Psoas muscle (tissue), 8 donors: ENCODE measurements around the gene CYP4B1. TPM values are rescaled to one million over a fixed set of nuclear protein-coding genes. Genes with fewer than 3 reads are reported as not detected.
"Not testable (repeated sequence)": the region's sequence is repeated elsewhere in the genome, so short reads cannot be mapped to it uniquely, and the experiment has no call there.

Experiments
- ATAC-seq, 4 donors: fragments of 200-7000 bp; cut with Tn5 transposase; one replicate each; pipeline ENCODE4 v1.9.1; 2020; ENCODE audit warnings: moderate library complexity in 3 of 4, mild to moderate bottlenecking in 2 of 4
- DNase-seq, 2 donors: peaks; one replicate each; pipeline ENCODE4 v3.0.0-alpha.2; 2020
- H3K27ac ChIP-seq: fragments of 200-600 bp; one replicate; pipeline ENCODE4 v1.8.0; 2022
- H3K27me3 ChIP-seq, 3 donors: fragments of 200-600 bp in 1 of 3; one replicate each; pipeline versions ENCODE4 v1.6.1 to v1.8.0; 2013 to 2022; ENCODE audit warnings: low read length in 2 of 3, mild to moderate bottlenecking in 2 of 3, moderate library complexity in 1 of 3; ENCODE audit not compliant: insufficient read depth in 3 of 3
- H3K36me3 ChIP-seq, 2 donors: fragments of 200-600 bp in 1 of 2; one replicate each; pipeline versions ENCODE4 v1.6.1 to v1.8.0; 2013 to 2022; ENCODE audit warnings: low read depth in 1 of 2, mild to moderate bottlenecking in 1 of 2, moderate library complexity in 1 of 2; ENCODE audit not compliant: insufficient read depth in 1 of 2
- H3K4me1 ChIP-seq: fragments of 200-600 bp; one replicate; pipeline ENCODE4 v1.8.0; 2022
- H3K4me3 ChIP-seq: fragments of 200-600 bp; one replicate; pipeline ENCODE4 v1.8.0; 2022; ENCODE audit warnings: mild to moderate bottlenecking
- H3K9me3 ChIP-seq: fragments of 200-600 bp; one replicate; pipeline ENCODE4 v1.8.0; 2022
- WGBS, 3 donors: extraction: QIAGEN DNeasy Blood & Tissue Kit; methylation state at CpG; one replicate each; pipeline versions ENCODE4 v1.1.6 to v1.1.7; 2013; 5-methylcytosine and 5-hydroxymethylcytosine counted together
- intact Hi-C, 2 donors: fragments of 100-400 bp; cut with DNase I; formaldehyde crosslinking; loops; one replicate each; pipeline versions ENCODE4 v1.11.0 to v1.14.2; 2022
- polyA plus RNA-seq, 3 donors: library from polyadenylated mRNA; stranded (reverse); fragments of 200-250 nt; gene quantifications; one replicate each; pipeline ENCODE4 v1.2.3, GENCODE V29; 2013
- total RNA-seq, 4 donors: library from RNA; stranded (reverse); fragmentation: NEBNext Ultra II Directional in 2 of 4; extraction: Animal tissue kit (Norgen Biotek cat#: 25700) in 2 of 4; gene quantifications; one replicate each; pipeline versions ENCODE4 v1.2.1 to v1.2.4, GENCODE V29; 2021 to 2023
- TF ChIP-seq, protein P1 (sequence below): fragments of 200-600 bp; IDR thresholded peaks from one replicate; pipeline ENCODE4 v1.8.0; 2022; ENCODE audit warnings: antibody characterized with exemption
- donor health status: healthy with polysubstance abuse.
- donor health status: DM: no; HTN: no; CAD: no; lungs with moderate emphysema.
- donor health status: Bipolar disorder and iron deficiency.
- donor health status: healthy.
- donor health status: DM: yes; HTN: yes; CAD: no.
- donor health status: DM: no; HTN: no; CAD: no.
- donor health status: DM: no; HTN: no; CAD: no.
- donor health status: DM: yes; HTN: yes; CAD: no.

CYP4B1 gene
- total and polyA plus RNA-seq, 7 donors = 0.15 to 37.4 (median 21.9) TPM

DNA sequence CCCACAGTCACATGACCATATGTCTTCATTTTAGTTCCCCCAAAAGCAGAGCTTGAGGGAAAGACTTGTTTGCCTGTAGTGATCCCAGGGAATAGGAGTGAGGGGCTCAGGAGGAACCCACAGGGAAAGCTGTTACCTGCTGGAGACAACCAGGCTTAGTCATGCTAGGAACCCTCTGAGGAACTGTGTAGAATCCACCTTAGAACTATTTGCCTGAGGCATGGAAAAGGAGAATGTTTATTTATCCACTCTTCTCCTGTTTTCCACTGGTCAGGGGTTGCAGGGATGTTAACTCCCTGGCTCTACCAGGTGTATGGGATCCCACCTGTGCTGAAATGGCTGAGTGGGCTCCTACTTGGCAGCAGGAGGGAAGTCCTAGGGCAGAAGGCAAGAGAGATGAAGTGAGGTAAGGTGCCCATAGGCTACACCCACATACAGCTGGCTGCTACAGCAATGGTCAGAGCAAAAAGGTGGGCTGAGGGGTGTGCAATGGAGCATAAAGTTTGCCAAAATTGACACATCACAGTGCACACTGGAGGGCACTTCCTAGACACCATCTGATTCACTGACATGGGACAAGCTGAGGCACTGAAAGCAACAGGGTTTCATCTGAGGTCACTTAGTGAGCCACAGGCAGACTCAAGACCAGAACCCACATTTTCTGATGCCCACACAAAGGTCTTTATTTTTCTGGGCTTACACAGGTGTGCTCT lies 29.7 kb upstream of the CYP4B1 start:
- no peaks in the 10 kb centered on the region for H3K27me3 ChIP-seq
- peaks cover 15% of the 10 kb centered on the region for H3K9me3 ChIP-seq
- H3K4me1 ChIP-seq = no peaks in the 10 kb centered on the region
- DNase-seq (no peak), ATAC-seq (no peak)
- H3K27ac ChIP-seq = no peak overlapping the region
- intact Hi-C loops = no loop called here
- no peak overlapping the region for H3K4me3 ChIP-seq
- H3K36me3 ChIP-seq = no peaks in the 10 kb centered on the region
- TF ChIP-seq, protein P1, sequence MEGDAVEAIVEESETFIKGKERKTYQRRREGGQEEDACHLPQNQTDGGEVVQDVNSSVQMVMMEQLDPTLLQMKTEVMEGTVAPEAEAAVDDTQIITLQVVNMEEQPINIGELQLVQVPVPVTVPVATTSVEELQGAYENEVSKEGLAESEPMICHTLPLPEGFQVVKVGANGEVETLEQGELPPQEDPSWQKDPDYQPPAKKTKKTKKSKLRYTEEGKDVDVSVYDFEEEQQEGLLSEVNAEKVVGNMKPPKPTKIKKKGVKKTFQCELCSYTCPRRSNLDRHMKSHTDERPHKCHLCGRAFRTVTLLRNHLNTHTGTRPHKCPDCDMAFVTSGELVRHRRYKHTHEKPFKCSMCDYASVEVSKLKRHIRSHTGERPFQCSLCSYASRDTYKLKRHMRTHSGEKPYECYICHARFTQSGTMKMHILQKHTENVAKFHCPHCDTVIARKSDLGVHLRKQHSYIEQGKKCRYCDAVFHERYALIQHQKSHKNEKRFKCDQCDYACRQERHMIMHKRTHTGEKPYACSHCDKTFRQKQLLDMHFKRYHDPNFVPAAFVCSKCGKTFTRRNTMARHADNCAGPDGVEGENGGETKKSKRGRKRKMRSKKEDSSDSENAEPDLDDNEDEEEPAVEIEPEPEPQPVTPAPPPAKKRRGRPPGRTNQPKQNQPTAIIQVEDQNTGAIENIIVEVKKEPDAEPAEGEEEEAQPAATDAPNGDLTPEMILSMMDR = no peak

DNA sequence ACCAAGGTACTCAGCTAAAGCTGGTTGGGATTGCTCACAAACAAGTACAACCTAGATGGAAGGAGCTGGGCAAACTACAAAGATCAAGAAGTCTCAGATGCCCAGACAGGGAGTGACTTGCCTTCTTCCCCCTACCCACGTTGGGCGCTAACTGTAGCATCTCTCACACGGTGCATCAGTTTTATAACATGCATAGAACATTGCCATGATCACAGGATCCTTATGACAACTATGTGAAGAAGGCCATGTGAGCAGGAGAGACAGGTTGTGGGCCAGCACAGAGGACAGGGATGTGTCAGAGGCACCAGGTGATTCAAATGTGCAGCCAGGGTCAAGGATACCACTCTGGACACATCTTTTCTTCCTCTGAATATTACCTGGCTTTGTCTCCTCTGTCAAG lies 28.3 kb upstream of the CYP4B1 start:
- H3K36me3 ChIP-seq = no peaks in the 10 kb centered on the region
- H3K27ac ChIP-seq = no peak overlapping the region
- H3K9me3 ChIP-seq = peaks cover 15% of the 10 kb centered on the region
- ATAC-seq = no peak
- TF ChIP-seq, protein P1 = no peak
- no peak for DNase-seq
- intact Hi-C loops = no loop called here
- H3K4me3 ChIP-seq = no peak overlapping the region
- 81 to 85% (median 85%) methylated on average over 3 of the region's 3 CpGs for WGBS, 3 donors
- no peaks in the 10 kb centered on the region for H3K4me1 ChIP-seq
- no peaks in the 10 kb centered on the region for H3K27me3 ChIP-seq

DNA sequence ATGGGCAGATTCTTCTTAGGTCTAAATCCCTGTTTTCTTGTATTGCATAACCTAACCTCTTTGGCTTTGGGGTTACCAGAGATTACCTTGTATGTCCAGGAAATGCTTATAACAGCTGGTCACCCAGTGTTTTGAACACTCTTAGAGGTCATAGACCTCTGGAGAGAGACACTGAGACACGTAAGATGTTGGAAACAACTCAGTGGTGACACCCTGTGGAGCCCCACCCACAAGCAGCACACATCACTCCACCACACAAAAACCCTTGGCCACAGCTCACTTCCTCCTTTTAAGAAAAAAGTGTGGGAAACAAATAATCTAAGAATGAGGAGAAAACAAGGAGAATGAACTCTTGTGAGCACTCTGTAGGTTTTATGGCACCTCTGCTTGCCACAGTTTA lies 26.3 kb upstream of the CYP4B1 start:
- DNase-seq (peak in 1 of 2 donors; percentile 61), ATAC-seq (peak in 1 of 4 donors; percentile 55)
- Histone ChIP-seq H3K4me1 (no peaks in the 10 kb centered on the region), H3K27ac (no peak overlapping the region), H3K36me3 (no peaks in the 10 kb centered on the region), H3K9me3 (peaks cover 15% of the 10 kb centered on the region), H3K4me3 (no peak overlapping the region), H3K27me3 (no peaks in the 10 kb centered on the region)
- intact Hi-C loops = no loop called here
- WGBS, 3 donors = 13 to 18% (median 16%) methylated on average over 1 of the region's 1 CpG
- TF ChIP-seq, protein P1 = no peak

DNA sequence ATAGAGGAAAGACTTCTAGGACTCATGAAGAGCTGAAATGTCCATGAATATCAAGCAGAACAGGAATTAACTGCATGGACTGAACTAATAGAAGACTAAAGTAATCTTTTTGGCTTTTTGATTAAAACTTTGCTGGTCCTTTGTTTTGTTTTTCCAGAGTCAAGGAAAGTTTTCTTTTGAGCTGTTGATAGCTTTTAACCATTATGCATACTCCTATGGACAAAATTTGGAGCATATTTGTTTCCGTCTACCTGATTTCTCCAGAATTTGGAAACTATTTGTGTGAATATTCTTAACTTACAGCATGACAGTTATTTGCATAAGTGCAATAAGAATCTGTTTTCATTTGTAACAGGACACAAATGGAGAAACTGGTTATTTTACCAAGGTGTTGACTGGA lies 24.5 kb upstream of the CYP4B1 start:
- H3K27me3 ChIP-seq = no peaks in the 10 kb centered on the region
- H3K36me3 ChIP-seq = no peaks in the 10 kb centered on the region
- ATAC-seq (no peak), DNase-seq (no peak)
- H3K9me3 ChIP-seq = peaks cover 15% of the 10 kb centered on the region
- H3K4me3 ChIP-seq = no peak overlapping the region
- H3K4me1 ChIP-seq = no peaks in the 10 kb centered on the region
- H3K27ac ChIP-seq = no peak overlapping the region
- TF ChIP-seq, protein P1 = no peak
- 96 to 98% (median 98%) methylated on average over 1 of the region's 1 CpG for WGBS, 3 donors
- intact Hi-C loops = no loop called here

DNA sequence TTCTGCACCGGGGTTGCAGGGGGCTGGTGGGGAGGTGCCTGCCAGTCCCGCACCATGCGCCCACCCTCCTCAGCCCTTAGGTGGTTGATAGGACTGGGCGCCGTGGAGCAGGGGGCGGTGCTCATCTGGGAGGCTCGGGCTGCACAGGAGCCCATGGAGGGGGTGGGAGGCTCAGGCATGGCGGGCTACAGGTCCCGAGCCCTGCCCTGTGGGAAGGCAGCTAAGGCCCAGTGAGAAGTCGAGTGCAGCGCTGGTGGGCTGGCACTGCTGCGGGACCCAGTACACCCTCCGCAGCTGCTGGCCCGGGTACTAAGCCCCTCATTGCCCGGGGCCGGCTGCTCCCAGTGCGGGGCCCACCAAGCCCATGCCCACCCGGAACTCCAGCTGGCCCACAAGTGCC lies 20.4 kb upstream of the CYP4B1 start:
- WGBS, 3 donors = 92 to 94% (median 94%) methylated on average over 18 of the region's 18 CpGs
- H3K36me3 ChIP-seq, ATAC-seq, H3K4me1 ChIP-seq, H3K27ac ChIP-seq, intact Hi-C loops, DNase-seq, H3K9me3 ChIP-seq, H3K4me3 ChIP-seq, H3K27me3 ChIP-seq: not testable (repeated sequence)
